HG02970 (cell line): ENCODE data around the gene MNX1.

Experiments used
- ATAC-seq: cut with Tn5 transposase; IDR thresholded peaks from one replicate; pipeline ENCODE4 v1.9.1; 2021; ENCODE audit warnings: mild to moderate bottlenecking, moderate library complexity, moderate number of reproducible peaks; ENCODE audit not compliant: unreplicated experiment, low FRiP score

Gene MNX1

DNA sequence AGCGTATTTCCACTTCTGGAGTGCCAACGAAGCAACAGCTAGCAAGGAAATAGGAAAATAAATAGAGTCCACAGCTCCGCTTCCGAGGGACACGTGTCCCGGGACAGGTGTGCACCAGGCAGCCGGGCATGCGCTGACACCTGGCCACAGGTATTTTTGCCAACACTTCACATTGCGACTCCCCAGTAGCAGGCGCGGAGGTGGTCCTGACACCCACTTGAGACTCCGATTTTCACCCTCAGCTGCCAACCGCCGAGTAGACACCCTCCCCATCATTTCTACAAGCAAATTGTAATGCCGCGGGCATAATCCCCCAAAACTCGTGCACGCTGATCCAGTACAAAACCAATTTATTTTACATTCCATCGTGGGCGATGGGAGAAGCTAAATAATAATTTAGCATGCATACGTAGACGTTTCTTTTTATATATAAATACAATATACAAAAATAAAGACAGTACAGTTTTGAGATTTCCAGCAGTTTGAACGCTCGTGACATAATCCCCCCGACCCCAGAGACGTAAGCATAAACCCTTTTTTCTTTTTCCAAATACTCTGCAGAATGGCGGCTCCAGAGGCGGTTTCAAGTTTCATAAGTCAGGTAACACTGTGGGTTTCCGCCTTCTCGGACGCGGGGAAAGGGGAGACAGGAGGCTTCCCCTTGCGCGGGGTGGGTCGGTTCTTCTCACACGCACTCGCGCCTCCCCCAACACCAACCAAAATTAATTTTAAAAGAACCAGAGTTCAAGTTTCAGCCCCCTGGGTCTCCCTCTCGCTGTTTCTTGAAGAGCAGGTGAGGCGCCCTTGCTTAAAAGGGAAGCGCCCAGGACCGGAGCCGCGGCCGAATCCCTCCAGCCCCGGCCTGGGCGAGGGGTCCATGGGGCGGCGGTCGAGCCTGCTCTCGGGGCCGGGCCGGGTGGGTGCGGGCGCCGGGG is 5.7 kb downstream of the MNX1 start:
- ATAC-seq: no peak

DNA sequence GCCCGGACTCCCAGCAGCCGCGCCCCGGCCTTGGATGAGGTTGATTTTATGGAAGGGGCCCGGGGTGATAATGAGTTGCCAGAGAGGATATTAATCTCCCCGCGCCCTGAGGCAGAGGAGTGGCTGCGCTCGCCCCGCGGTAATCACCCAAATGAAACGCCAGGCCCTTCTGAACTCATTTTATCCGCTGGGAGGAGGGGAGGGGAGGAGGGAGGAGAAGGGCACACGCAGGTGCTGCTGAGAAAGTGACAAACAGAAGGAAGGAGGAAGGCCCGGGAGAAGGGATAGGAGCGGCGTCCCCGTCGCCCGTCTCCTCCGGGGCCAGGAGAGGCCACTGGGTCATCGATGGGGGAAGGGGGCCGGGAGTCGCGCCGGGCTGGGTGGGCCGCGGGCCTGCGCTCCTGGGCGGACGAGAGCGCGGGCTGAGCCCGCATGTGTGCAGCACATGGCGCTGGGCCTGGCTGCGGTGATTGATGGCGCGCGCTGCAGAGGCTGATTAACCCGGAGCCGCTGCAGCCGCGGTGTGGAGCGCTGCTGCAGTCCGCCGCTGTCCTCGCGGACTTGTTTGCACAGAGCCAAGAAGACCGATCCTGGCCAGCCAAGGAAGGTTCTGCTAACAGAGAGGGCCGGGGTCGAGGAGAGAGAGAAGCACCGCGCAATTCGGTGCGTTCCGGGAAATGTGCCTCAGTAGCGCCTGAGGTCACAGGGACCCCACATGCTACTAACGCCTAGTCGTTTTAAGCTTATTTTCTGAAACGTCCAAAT is 6.5 kb downstream of the MNX1 start:
- ATAC-seq: no peak

DNA sequence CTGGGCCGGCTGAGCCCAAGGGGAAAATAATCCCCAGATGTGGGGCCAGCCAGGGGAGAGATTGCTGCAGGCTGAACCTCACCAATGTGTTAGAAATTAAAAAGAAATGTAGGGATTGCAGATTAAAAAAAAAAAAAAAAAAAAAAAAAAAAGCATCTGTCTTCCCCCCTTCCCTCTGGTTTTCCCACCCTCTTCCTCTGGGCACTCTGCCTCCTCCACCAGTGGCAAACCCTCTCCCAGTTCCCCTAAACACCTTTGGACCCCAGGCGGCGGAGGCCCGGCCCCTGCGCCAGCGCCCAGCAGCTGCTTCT is 7.1 kb downstream of the MNX1 start:
- no peak for ATAC-seq

DNA sequence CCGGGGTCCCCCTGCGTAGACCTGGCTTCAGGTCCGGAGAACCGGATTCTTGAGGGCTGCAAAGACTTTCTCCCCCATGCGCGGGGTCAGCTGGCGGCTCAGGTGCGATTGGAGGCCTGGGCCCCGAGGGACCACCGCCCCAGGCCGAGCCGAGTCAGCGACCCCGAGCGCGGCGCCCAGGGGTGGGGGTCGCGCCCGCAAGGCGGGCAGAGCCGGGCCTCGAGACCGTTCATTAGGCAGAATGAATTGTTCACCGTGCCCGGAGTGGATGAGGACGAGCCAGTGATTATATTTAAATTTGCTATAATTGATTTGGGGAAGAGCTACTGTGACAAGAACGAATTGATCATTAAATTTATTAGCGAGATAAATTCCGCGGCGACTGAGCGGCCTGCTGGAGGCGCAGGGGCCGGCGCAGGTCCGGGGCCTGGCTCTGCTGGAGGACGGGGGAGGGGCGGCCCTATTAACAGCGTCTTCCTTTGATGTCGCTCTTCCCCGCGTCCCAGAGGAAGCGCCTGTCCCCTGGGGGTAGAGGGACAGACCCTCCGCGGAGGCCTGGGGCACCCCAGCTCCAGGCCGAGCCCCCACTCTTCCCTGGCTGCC is 7.5 kb downstream of the MNX1 start:
- ATAC-seq: no peak

DNA sequence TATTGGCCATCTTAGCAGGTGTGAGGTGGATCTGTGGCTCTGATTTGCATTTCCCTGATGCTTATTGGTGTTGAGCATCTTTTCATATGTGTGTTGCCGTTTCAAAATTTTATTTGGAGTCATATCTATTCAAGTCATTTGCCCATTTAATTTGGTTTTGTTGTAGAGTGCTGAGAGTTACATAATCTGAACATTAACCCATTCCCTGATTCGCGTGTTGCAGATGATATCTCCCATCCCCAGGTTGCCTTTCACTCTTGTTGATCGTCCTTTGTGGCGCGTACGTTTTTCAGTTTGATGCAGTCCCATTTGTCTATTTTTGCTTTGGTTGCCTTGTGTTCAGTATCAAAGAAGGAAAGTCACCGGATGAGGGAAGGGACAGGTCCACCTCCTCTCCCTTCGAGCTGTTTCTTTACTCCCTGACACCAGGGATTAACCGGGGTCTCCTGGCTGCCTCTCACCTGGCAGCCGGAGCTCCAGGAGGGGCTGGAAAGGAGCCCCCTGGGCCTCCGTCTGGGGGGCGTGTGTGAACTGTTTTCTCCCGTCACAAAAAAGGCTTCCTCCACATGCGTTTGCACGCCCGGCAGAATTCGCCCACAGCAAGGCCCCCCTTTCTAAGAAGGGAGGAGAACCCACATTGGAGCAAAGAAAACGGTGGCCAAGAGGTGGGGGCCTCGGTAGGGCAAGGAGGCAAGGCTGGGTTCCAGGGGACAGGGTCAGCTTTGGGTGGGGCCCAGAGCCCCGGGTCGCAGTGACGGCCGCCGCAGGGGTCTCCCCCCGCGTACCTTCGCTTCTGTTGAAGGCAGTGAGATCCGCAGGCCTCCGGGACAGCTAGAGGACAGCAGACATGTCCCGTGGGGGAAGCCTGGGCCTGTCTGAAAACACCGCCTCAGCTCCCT is 8.3 kb downstream of the MNX1 start:
- no peak for ATAC-seq

DNA sequence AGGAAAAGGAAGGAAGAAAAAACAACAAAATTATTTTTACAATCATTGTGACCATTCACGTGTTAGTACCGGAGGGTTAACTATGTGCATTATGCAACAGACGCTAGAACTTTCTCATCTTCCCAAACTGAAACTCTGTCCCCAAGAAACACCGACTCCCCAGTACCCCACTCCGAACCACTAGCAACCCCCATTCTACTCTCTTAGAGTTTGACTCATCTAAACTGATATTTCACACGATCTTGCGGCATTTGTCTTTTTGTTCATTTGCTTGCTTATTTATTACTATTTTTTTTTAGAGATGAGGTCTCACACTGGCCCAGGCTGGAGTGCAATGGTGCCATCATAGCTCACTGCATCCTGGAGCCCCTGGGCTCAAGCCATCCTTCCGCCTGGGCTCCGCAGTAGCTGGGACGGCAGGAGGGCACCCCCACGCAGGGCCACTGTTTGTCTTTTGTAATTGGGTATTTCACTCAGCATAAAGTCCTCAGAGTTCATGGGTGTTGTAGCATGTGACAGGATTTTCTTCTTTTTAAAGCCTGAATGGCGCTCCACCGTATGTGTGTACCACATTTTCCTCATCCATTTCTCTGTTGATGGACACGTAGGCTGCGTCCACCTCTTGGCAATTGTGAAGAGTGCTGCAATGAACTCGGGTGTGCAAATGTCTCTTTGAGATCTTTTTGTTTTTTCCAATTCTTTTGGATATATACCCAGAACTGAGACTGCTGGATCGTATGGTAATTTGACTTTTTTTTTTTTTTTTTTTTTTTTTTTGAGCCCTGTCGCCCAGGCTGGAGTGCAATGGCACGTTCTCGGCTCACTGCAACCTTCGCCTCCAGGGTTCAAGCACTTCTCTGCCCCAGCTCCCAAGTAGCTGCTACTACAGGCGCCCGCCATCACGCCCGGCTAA is 9.5 kb downstream of the MNX1 start:
- no peak for ATAC-seq

DNA sequence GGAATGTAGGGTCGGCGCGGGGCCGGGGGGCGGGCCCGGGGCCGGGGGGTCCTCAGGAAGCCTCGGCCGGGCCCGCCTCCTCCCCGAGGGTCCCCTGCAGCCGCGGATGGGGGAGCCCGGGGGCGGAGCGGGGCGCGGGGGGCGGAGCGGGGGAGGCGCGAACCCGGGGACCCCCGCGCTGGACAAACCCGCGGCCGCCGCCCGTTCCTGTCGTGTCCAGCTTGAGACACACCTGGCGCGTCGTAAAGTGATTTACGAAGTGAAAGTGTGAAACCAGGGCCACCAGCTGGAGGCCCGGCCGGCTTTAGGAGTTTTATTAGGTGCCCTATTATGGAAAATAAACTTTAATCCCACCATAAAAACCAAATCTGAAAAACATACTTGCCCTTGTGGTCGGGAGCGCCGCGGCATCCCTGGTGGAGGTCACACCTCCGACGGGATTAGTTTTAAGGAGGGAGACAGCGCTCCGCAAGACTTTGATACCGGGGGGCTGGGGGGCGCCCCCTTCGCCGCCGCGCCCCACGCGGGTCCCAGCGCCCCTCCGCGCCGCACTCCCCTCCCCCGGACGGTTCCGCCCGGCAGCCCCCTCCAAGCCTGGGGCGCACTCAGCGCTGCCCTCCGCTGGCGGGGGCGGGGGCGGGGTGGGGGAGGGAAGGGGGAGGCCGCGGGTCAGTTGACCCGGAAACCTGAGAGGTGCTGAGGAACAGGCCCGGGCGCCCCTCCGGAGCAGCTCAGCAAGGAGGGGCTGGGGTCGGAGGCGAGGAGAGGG is 10.3 kb downstream of the MNX1 start:
- ATAC-seq: no peak

DNA sequence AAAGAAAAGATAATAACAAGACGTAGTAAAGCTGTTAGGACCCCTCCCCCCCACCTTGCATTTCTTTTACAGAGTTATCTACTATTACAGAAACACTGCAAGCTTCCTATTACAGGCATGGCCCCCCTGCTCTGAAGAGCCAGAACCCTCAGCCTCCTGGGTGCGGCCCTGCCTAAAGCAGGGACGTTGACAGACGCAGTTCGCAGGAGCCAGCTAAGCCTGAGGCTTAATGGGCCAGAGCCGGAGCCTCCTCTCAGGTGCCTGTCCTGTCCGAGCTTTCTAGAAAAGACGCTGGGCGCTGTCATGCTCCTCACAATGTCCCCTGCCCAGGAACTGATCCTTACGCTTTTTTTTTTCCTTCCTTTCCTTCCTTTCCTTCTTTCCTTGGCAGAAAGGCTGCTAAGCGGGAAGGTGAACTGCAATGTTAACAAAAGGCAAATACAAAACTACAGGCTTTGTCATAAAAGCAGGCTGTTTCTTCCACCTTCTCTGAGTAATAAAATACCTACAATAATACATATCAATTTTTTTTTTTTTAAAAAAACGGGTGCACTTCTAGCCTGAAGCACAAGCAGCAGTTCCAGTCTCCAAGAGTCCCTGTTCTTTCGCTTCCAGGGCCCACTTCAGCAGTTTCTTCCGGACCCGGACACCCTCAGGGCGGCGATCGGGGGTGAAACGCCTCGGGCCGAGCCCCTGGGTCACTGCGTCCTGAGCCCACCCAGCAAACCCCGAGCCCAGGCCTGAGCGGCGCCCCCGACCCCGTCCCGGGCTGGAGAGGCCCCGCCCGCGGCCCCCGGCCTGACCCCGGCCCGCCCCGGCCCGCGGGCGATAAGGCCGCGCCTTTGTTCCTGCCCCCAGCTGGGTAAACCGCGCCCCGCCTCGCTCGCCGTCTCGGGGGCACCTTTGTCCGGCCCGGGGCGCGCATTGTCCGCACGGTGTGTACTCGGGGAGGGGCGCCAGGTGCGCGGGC is 11.2 kb downstream of the MNX1 start:
- no peak for ATAC-seq

DNA sequence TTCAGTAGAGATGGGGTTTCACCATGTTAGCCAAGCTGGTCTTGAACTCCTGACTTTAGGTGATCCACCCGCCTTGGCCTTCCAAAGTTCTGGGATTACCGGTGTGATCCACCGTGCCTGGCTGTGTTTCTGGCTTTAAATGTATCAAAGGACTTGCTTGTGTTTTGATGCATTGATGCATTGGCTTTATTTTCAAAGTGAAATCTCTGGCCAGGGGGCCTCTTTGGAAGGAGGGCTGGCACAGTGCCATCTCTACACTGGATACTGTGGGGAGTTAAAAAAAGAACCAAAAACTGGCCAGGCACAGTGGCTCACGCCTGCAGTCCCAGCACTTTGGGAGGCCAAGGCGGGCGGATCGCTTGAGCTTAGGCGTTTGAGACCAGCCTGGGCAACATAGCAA is 16.0 kb downstream of the MNX1 start:
- no peak for ATAC-seq

DNA sequence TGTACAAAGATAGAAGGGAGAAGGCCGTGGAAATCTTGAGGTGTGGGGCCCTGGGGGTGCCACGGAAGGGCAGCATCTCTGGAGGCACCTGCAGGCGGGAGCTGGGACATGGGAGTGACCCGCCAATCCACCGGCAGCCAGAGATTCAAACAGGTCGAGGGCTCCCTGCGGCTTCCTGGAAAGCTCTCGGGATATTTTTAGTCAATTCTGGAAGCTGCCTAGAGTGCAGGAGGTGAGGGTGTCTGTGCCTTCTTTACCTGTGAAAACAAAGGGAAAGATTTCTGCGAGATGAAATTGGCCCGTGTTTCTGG is 16.6 kb downstream of the MNX1 start:
- ATAC-seq: no peak

DNA sequence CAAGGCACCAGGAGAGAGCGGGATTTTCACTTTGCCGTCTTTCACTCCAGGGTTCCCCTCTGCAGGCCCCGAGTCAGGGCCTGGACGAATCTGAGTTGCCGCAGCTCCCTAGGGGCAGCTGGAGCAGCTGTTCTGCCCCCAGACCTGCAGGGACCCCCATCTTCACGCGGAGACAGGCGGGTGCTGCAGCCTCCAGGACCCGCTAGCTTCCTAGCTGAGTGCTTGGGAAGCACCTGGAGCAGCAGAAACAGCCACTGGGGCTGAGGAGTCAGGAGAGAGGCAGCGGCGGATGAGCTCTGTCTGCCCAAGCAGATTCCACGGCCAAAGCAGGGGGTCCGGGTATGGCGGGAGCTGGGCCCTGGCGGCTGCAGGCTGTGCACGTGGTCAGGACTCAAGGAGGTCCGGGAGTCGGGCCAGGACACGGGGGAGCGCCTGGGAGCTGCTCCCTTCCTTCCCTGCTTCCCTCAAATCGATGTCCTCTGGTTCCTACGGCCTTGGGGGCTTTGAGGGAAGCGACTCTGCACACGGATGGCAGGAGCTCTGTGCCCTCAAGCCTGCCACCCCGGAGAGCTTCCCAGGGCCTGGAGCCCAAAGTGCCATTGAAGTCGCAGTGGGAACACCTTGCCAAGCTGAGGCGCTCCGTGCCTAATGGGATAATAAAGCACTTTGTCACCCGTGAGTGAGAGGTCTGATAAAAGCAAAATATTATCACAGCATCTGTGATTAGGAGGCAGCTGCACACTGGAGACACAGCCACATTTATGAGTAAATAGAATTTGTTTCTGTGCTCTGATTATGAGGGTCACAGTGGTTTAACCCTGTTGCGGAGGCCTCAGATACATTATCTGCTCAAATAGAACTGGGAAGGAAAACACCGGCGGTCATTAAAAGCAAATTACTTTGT is 17.2 kb downstream of the MNX1 start:
- ATAC-seq: no peak

DNA sequence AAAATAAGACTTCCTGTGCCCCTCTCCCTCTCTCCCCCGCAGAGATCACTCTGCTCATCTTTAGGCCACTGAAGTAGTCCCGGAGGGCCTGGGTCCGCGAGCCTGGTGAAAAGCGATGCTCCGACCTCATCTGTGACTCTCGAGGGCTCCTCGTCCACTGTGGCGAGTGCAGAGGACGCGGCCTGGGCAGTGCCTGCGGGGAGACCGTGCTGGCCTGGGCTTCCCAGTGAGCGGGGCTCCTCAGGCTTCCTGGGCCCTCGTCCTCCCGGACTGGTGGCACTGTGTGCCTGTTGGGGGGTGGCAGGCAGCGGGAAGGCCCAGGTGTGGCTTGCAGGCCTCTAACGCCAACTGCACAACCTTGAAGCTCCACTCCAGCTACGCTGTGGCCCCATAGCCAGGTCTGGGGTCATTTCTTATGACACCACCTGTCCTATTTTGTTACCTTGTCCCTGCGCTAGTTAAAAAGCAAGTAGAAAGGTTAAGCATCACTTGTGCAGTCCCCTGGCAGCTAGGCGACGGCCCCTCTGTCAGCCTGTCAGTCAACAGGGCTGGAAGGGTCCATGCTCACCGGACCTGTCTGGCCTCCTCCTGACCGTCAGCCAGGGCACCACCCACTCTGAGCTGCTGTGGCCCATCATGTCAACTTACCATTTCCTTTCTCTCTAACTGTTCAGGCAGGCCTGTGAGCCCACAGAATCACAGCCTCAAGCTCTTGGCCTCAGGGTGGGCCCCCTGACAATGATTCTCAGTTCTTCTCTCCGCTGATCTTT is 20.5 kb downstream of the MNX1 start:
- no peak for ATAC-seq

DNA sequence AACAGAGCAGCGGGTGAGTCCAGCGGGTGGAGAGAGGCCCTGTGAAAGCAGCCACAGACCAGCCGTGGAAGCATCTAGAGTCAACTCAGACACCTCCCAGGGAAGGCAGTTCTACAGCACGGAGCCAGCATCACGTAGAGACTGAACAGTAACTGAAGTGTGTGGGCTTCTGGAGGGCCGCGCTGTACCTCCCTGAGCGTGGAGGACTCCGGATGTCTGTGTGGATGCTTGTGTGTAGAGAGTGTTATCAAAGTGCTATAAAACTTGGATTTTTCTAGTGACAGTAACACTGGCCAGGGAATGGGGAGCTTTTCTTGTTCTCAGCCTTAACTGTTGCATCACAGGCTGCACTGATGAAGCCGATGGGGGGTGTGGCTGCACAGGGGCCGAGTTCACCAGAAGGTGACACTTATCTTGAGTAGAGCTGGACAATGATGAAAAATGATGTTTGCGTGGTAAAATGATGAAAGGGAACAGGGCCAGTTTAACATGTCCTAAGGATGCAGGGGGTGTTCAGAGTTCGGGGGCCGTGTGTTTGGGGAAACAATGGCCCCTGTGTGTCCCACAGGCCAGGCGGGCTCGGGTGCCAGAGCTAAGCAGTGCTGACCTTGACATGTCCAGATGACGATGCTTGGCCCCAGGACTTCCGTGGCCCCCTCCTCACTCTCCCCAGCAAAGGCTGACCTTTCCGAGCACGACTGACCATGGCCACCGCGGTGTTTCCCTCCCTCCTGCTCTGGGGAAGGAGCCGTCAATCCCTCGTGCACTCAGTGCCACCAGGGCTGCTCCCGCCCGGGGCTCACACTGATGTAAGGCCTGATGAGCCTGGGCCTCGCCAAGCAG is 21.9 kb downstream of the MNX1 start:
- ATAC-seq: no peak

DNA sequence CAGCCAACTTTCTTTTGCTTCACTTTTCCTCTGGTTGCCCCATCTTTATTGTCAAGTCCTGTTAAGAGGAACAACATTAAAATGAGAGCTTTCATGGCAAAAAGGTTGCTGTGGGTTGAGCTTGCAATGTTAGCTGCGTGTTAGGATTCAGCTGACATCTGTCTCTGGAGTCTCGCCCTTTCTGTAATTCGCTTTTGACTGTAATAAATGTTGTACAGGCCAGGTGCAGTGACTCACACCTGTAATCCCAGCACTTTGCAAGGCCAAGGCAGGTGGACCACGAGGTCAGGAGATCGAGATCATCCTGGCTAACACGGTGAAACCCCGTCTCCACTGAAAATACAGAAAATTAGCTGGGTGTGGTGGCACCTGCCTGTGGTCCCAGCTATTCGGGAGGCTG is 24.1 kb downstream of the MNX1 start:
- no peak for ATAC-seq
